Adrenal gland (tissue), 12 donors: ENCODE data around the gene BRSK2. TPM values are rescaled to one million over a fixed set of nuclear protein-coding genes. Genes with fewer than 3 reads are reported as not detected.

ENCODE experiments used
- DNase-seq, 7 donors: peaks; one replicate each; pipeline ENCODE4 v3.0.0-alpha.2; 2019 to 2020
- H3K27ac ChIP-seq, 5 donors: fragments of 200-600 bp; sonication (generic) in 4 of 5; 1 replicate in 3 of 5; 2 replicates in 2 of 5; pipeline versions ENCODE4 v1.5.1 to v1.8.0; 2016 to 2020; ENCODE audit warnings: mild to moderate bottlenecking in 1 of 5
- H3K27me3 ChIP-seq: fragments of 200-600 bp; 2 replicates; pipeline ENCODE4 v1.8.0; 2021
- H3K36me3 ChIP-seq, 2 donors: fragments of 200-600 bp; replicated peaks in 1 of 2; 1 replicate in 1 of 2; 2 replicates in 1 of 2; pipeline versions ENCODE4 v1.5.1 to v1.8.0; 2018 to 2022
- H3K4me1 ChIP-seq, 2 donors: fragments of 200-600 bp; replicated peaks in 1 of 2; 1 replicate in 1 of 2; 2 replicates in 1 of 2; pipeline versions ENCODE4 v1.5.1 to v1.8.0; 2018 to 2021
- H3K4me3 ChIP-seq, 4 donors: fragments of 200-600 bp; sonication (generic) in 3 of 4; one replicate each; pipeline ENCODE4 v1.5.1; 2016 to 2018
- H3K9me3 ChIP-seq, 3 donors: fragments of 200-600 bp; sonication (generic) in 1 of 3; replicated peaks in 1 of 3; 1 replicate in 2 of 3; 2 replicates in 1 of 3; pipeline versions ENCODE4 v1.5.1 to v1.8.0; 2016 to 2021
- POLR2A ChIP-seq, 2 donors: fragments of 450-650 bp; IDR thresholded peaks; one replicate each; pipeline ENCODE4 v1.6.1; 2017; ENCODE audit warnings: antibody characterized with exemption in 2 of 2, mild to moderate bottlenecking in 2 of 2, moderate library complexity in 1 of 2
- WGBS, 4 donors: extraction: QIAGEN DNeasy Blood & Tissue Kit in 2 of 4; methylation state at CpG; one replicate each; pipeline versions ENCODE4 v1.1.5 to v1.1.7; 2013 to 2017; 5-methylcytosine and 5-hydroxymethylcytosine counted together
- intact Hi-C, 2 donors: fragments of 100-400 bp; cut with DNase I; formaldehyde crosslinking; loops; one replicate each; pipeline versions ENCODE4 v1.14.1 to v1.15.0; 2022 to 2023
- polyA plus RNA-seq, 3 donors: library from polyadenylated mRNA; stranded (reverse); fragments of 200-250 nt in 2 of 3; fragments of 350-450 nt in 1 of 3; fragmentation: Illumina TruSeq in 1 of 3; extraction: RNeasy Lipid Tissue Mini Kit (QIAGEN cat#74804) in 1 of 3; gene quantifications; one replicate each; pipeline ENCODE4 v1.2.3, GENCODE V29; 2013 to 2014
- total RNA-seq, 9 donors: library from RNA; depleted of rRNA in 4 of 9; stranded (reverse); fragments of >200 nt in 4 of 9; fragments of 120-200 nt in 1 of 9; fragmentation: NEBNext Ultra II Directional in 1 of 9; extraction: Animal tissue kit (Norgen Biotek cat#: 25700) in 1 of 9; gene quantifications; one replicate each; pipeline versions ENCODE4 v1.1.0 to v1.2.4, GENCODE V29; 2013 to 2023
- TF ChIP-seq, protein P1 (sequence below), 6 experiments: fragments of 450-650 bp in 4 of 6; fragments of 200-600 bp in 2 of 6; sonication (generic) in 1 of 6; IDR thresholded peaks; 1 replicate in 5 of 6; 2 replicates in 1 of 6; pipeline versions ENCODE4 v1.5.1 to v1.8.0; 2016 to 2021; ENCODE audit warnings: antibody characterized with exemption in 6 of 6, mild to moderate bottlenecking in 2 of 6, moderate library complexity in 1 of 6
- donor health status: healthy with polysubstance abuse.
- donor health status: Bipolar disorder and iron deficiency.
- donor health status: DM: yes; HTN: yes; CAD: no.
- donor health status: DM: no; HTN: no; CAD: no.
- donor health status: DM: no; HTN: no; CAD: no.
- donor health status: DM: yes; HTN: yes; CAD: no.

The BRSK2 gene
- total and polyA plus RNA-seq, 12 donors = 0.18 to 24.5 (median 1.4) TPM; not detected in 1

GRCh38 chr11:1371836-1372465 is 17.8 kb upstream of the BRSK2 start:
- intact Hi-C loops = no loop called here
- 71 to 84% (median 83%) methylated on average over 15 to 26 of the region's 26 CpGs for WGBS, 4 donors
- H3K27ac ChIP-seq = no peak overlapping the region
- H3K27me3 ChIP-seq = no peaks in the 10 kb centered on the region
- no peaks in the 10 kb centered on the region for H3K4me1 ChIP-seq
- no peaks in the 10 kb centered on the region for H3K9me3 ChIP-seq
- H3K36me3 ChIP-seq = no peaks in the 10 kb centered on the region
- DNase-seq = no peak
- no peak for TF ChIP-seq POLR2A (IDR thresholded peaks at IDR 0.05)
- TF ChIP-seq, protein P1, sequence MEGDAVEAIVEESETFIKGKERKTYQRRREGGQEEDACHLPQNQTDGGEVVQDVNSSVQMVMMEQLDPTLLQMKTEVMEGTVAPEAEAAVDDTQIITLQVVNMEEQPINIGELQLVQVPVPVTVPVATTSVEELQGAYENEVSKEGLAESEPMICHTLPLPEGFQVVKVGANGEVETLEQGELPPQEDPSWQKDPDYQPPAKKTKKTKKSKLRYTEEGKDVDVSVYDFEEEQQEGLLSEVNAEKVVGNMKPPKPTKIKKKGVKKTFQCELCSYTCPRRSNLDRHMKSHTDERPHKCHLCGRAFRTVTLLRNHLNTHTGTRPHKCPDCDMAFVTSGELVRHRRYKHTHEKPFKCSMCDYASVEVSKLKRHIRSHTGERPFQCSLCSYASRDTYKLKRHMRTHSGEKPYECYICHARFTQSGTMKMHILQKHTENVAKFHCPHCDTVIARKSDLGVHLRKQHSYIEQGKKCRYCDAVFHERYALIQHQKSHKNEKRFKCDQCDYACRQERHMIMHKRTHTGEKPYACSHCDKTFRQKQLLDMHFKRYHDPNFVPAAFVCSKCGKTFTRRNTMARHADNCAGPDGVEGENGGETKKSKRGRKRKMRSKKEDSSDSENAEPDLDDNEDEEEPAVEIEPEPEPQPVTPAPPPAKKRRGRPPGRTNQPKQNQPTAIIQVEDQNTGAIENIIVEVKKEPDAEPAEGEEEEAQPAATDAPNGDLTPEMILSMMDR (IDR thresholded peaks at IDR 0.05) = no peak
- no peak overlapping the region for H3K4me3 ChIP-seq

DNA sequence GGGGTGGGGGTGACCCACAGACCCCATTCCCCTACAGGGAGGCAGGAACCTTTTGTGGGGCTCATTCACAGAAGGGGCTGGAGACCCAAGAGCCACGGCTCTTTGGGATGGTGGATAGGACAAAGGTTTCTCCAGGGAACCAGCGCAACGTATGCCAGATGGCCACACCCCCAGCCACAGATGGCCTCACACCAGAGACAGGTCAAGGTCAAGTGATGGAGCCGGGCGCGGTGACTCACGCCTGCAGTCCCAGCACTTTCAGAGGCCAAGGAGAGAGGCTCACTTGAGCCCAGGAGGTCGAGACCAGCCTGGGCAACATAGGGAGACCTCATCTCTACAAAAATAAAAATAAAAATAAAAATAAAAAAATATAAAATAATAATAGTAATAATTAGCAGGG is 17.1 kb upstream of the BRSK2 start:
- intact Hi-C loops = no loop called here
- H3K4me1 ChIP-seq = no peaks in the 10 kb centered on the region
- peak in 1 of 7 donors; percentile 18 for DNase-seq
- 59 to 72% (median 66%) methylated on average over 7 to 8 of the region's 8 CpGs for WGBS, 4 donors
- TF ChIP-seq, protein P1 (IDR thresholded peaks at IDR 0.05) = no peak
- no peak for TF ChIP-seq POLR2A (IDR thresholded peaks at IDR 0.05)
- H3K36me3 ChIP-seq = no peaks in the 10 kb centered on the region
- no peaks in the 10 kb centered on the region for H3K27me3 ChIP-seq
- no peaks in the 10 kb centered on the region for H3K9me3 ChIP-seq
- H3K27ac ChIP-seq = no peak overlapping the region
- H3K4me3 ChIP-seq = no peak overlapping the region

- no peaks in the 10 kb centered on the region for H3K36me3 ChIP-seq
- intact Hi-C loops = no loop called here
- no peak overlapping the region for H3K4me3 ChIP-seq
- H3K27ac ChIP-seq = no peak overlapping the region
- H3K27me3 ChIP-seq = no peaks in the 10 kb centered on the region
- no peaks in the 10 kb centered on the region for H3K4me1 ChIP-seq
- TF ChIP-seq POLR2A (IDR thresholded peaks at IDR 0.05) = no peak
- TF ChIP-seq, protein P1 (IDR thresholded peaks at IDR 0.05) = no peak
- DNase-seq = no peak
- no peaks in the 10 kb centered on the region for H3K9me3 ChIP-seq
- 75 to 77% (median 76%) methylated on average over 22 of the region's 22 CpGs for WGBS, 4 donors
Measured at GRCh38 chr11:1373536-1374214, 16.1 kb upstream of the BRSK2 start.

DNA sequence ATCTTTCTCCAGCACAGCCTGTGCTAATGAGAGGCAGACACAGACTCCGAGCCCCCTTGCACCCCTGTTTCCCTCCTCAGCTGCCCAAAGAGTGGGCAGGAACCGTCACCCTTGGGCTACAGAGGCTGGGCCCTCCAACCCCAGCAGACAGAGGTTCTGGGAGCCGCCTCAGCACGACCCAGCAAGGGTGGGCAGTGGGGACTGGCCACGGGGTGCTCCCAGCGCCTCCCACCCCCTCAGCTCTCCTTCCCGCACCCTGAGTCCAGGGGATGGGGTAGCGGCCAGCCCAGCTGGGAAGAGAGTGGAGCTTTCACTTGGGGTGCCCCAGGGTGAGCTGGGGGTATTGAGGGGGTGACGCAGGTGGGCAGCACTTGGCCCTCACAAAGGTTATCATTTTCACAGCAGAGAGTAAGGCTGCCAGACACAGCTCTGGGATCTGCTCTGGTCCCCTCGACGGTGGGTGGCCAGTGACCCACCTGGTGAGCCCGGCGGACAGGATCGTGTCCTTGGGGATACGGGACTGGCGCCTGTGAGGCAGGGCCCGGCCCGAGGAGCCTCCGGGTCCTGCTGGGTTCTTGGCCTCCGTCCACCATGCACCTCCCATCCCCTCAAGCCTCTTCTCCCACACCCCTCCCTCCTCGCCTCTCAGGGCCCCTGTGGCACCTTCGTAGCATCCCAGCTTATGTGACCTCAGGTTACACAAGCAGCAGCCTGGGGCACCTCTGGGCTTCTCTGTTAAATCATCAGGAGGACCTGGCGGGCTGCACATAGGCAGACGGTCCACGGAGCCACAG is 14.4 kb upstream of the BRSK2 start:
- TF ChIP-seq, protein P1 (IDR thresholded peaks at IDR 0.05) = no peak
- H3K4me3 ChIP-seq = no peak overlapping the region
- no peak for DNase-seq
- intact Hi-C loops = no loop called here
- no peaks in the 10 kb centered on the region for H3K36me3 ChIP-seq
- no peaks in the 10 kb centered on the region for H3K27me3 ChIP-seq
- H3K9me3 ChIP-seq = no peaks in the 10 kb centered on the region
- H3K27ac ChIP-seq = no peak overlapping the region
- 82 to 90% (median 84%) methylated on average over 14 to 25 of the region's 25 CpGs for whole genome bisulfite sequencing, 4 donors
- H3K4me1 ChIP-seq = no peaks in the 10 kb centered on the region
